Measurements from ENCODE around the gene KCNN3. TPM values are rescaled to one million over a fixed set of nuclear protein-coding genes. Genes with fewer than 3 reads are reported as not detected.

KCNN3 gene
- total RNA-seq, 4 donors from 2014 or later, result 0.30 to 0.72 (median 0.37) TPM

GRCh38 chr1:154822717-154823116 lies 47.4 kb downstream of the KCNN3 start:
- H3K9me3 ChIP-seq, result no peaks in the 10 kb centered on the region
- H3K27ac ChIP-seq, result no peak overlapping the region
- TF ChIP-seq POLR2A (IDR thresholded peaks at IDR 0.05), result no peak
- no peak for DNase-seq (ENCODE audit: low spot score in 2 of 2)
- no peaks in the 10 kb centered on the region for H3K36me3 ChIP-seq
- H3K27me3 ChIP-seq, result no peaks in the 10 kb centered on the region
- no peaks in the 10 kb centered on the region for H3K4me1 ChIP-seq
- WGBS, result 91% methylated on average over 6 of the region's 6 CpGs
- H3K4me3 ChIP-seq, result no peak overlapping the region

GRCh38 chr1:154822233-154822632 lies 47.8 kb downstream of the KCNN3 start:
- no peak for TF ChIP-seq CTCF (IDR thresholded peaks at IDR 0.05)
- Histone ChIP-seq H3K27me3 (no peaks in the 10 kb centered on the region), H3K27ac (no peak overlapping the region), H3K4me1 (no peaks in the 10 kb centered on the region), H3K36me3 (no peaks in the 10 kb centered on the region), H3K4me3 (no peak overlapping the region), H3K9me3 (no peaks in the 10 kb centered on the region)
- DNase-seq (ENCODE audit: low spot score in 2 of 2), result no peak
- 82% methylated on average over 10 of the region's 10 CpGs for WGBS

GRCh38 chr1:154821083-154821482 lies 49.0 kb downstream of the KCNN3 start:
- no peak for DNase-seq (ENCODE audit: low spot score in 2 of 2)
- H3K36me3 ChIP-seq, result no peaks in the 10 kb centered on the region
- H3K9me3 ChIP-seq, result no peaks in the 10 kb centered on the region
- H3K4me3 ChIP-seq, result no peak overlapping the region
- no peaks in the 10 kb centered on the region for H3K27me3 ChIP-seq
- WGBS, result 48% methylated on average over 7 of the region's 7 CpGs
- no peaks in the 10 kb centered on the region for H3K4me1 ChIP-seq
- no peak overlapping the region for H3K27ac ChIP-seq
- no peak for TF ChIP-seq CTCF (IDR thresholded peaks at IDR 0.05)
- no peak for TF ChIP-seq POLR2A (IDR thresholded peaks at IDR 0.05)
- TF ChIP-seq EP300 (IDR thresholded peaks at IDR 0.05), result no peak
- TF ChIP-seq POLR2AphosphoS5 (IDR thresholded peaks at IDR 0.05), result no peak

GRCh38 chr1:154820646-154821045 lies 49.4 kb downstream of the KCNN3 start:
- Histone ChIP-seq H3K27me3 (no peaks in the 10 kb centered on the region), H3K4me3 (no peak overlapping the region), H3K9me3 (no peaks in the 10 kb centered on the region), H3K4me1 (no peaks in the 10 kb centered on the region), H3K27ac (no peak overlapping the region), H3K36me3 (no peaks in the 10 kb centered on the region)
- WGBS, result 90% methylated on average over 6 of the region's 6 CpGs
- TF ChIP-seq POLR2A (IDR thresholded peaks at IDR 0.05) (no peak), EP300 (IDR thresholded peaks at IDR 0.05) (no peak), POLR2AphosphoS5 (IDR thresholded peaks at IDR 0.05) (no peak), CTCF (IDR thresholded peaks at IDR 0.05) (no peak)
- DNase-seq (ENCODE audit: low spot score in 2 of 2), result no peak

- TF ChIP-seq POLR2A (IDR thresholded peaks at IDR 0.05) (no peak), CTCF (IDR thresholded peaks at IDR 0.05) (peak in 1 of 2 donors; percentile 49)
- no peak for DNase-seq (ENCODE audit: low spot score in 2 of 2)
These were observed 50.2 kb downstream of the KCNN3 start for GRCh38 chr1:154819628-154820590.

More at GRCh38 chr1:154819628-154820590, 50.2 kb downstream of the KCNN3 start:
- no peaks in the 10 kb centered on the region for H3K9me3 ChIP-seq
- no peak overlapping the region for H3K27ac ChIP-seq
- no peaks in the 10 kb centered on the region for H3K4me1 ChIP-seq
- WGBS, result 94% methylated on average over 6 of the region's 7 CpGs
- no peaks in the 10 kb centered on the region for H3K36me3 ChIP-seq
- no peaks in the 10 kb centered on the region for H3K27me3 ChIP-seq
- no peak overlapping the region for H3K4me3 ChIP-seq
